H1 (cell line): ENCODE results near the gene HSPA12A. TPM values are rescaled to one million over a fixed set of nuclear protein-coding genes. Genes with fewer than 3 reads are reported as not detected.

Source experiments
- CTCF ChIA-PET: fragments of 300-600 bp; sonication (Branson Sonifier 250); formaldehyde crosslinking; loops from one replicate; lab custom pipeline; 2021; ENCODE audit not compliant: partially characterized antibody; lab: Charles Lee
- POLR2A ChIA-PET: fragments of 300-600 bp; sonication (Branson Sonifier 250); formaldehyde crosslinking; loops from one replicate; lab custom pipeline; 2021; ENCODE audit warnings: inconsistent platforms; ENCODE audit not compliant: partially characterized antibody; lab: Charles Lee
- DNase-seq, 2 experiments: peaks; one replicate each; pipeline versions ENCODE4 v3.0.0 to v3.0.0-alpha.2; 2010 to 2022; ENCODE audit warnings: low spot score in 2 of 2, low read depth in 1 of 2, mixed read lengths in 1 of 2
- FAIRE-seq: peaks from 2 replicates; lab custom pipeline; 2011; peaks lifted over from hg19 to GRCh38; lab: Jason Lieb, UNC
- H2AFZ ChIP-seq: 2 replicates; pipeline ENCODE4 v1.8.1; 2012; ENCODE audit warnings: low read length, inconsistent platforms
- H2AK5ac ChIP-seq: 2 replicates; pipeline ENCODE4 v1.6.1; 2013; ENCODE audit warnings: low read depth, low read length
- H2BK120ac ChIP-seq: replicated peaks from 2 replicates; pipeline ENCODE3; 2013; ENCODE audit warnings: low read depth, low read length, inconsistent platforms
- H2BK12ac ChIP-seq: 2 replicates; pipeline ENCODE4 v1.6.1; 2013; ENCODE audit warnings: low read depth, low read length
- H2BK15ac ChIP-seq: 2 replicates; pipeline ENCODE4 v1.6.1; 2013; ENCODE audit warnings: low read length
- H2BK20ac ChIP-seq: 2 replicates; pipeline ENCODE4 v1.6.1; 2013; ENCODE audit warnings: low read length
- H2BK5ac ChIP-seq: 2 replicates; pipeline ENCODE4 v1.6.1; 2013; ENCODE audit warnings: low read depth, low read length
- H3K14ac ChIP-seq: 2 replicates; pipeline ENCODE4 v1.6.1; 2013; ENCODE audit warnings: inconsistent platforms; ENCODE audit not compliant: insufficient read length
- H3K18ac ChIP-seq: 2 replicates; pipeline ENCODE4 v1.6.1; 2013; ENCODE audit warnings: low read length; ENCODE audit errors: extremely low read depth
- H3K23ac ChIP-seq: 2 replicates; pipeline ENCODE4 v1.6.1; 2013; ENCODE audit warnings: inconsistent platforms; ENCODE audit not compliant: insufficient read length
- H3K23me2 ChIP-seq: 2 replicates; pipeline ENCODE4 v1.6.1; 2013; ENCODE audit warnings: low read depth, low read length
- H3K27ac ChIP-seq: 2 replicates; pipeline ENCODE4 v1.6.1; 2011; ENCODE audit warnings: low read depth, low read length, inconsistent platforms
- H3K27me3 ChIP-seq, 4 experiments: replicated peaks in 1 of 4; 1 replicate in 1 of 4; 2 replicates in 3 of 4; pipeline versions ENCODE4 v1.6.1 to v1.8.1; 2011 to 2013; ENCODE audit warnings: low read length in 3 of 4, mild to moderate bottlenecking in 3 of 4, inconsistent platforms in 2 of 4, mixed read lengths in 2 of 4, moderate library complexity in 1 of 4; ENCODE audit not compliant: control insufficient read depth in 3 of 4, insufficient read depth in 3 of 4; ENCODE audit errors: extremely low read depth in 1 of 4
- H3K36me3 ChIP-seq, 4 experiments: 2 replicates each; pipeline versions ENCODE4 v1.6.1 to v1.8.1; 2011 to 2013; ENCODE audit warnings: mild to moderate bottlenecking in 4 of 4, low read length in 3 of 4, moderate library complexity in 2 of 4, control low read depth in 1 of 4, inconsistent platforms in 1 of 4; ENCODE audit not compliant: insufficient read depth in 4 of 4, control insufficient read depth in 2 of 4
- H3K4ac ChIP-seq: replicated peaks from 2 replicates; pipeline ENCODE3; 2013; ENCODE audit warnings: low read length, low read depth, mixed read lengths, inconsistent platforms; ENCODE audit not compliant: insufficient read length
- H3K4me1 ChIP-seq, 4 experiments: replicated peaks in 1 of 4; 1 replicate in 1 of 4; 2 replicates in 3 of 4; pipeline versions ENCODE4 v1.6.1 to v1.8.1; 2011 to 2013; ENCODE audit warnings: low read length in 3 of 4, inconsistent platforms in 2 of 4, mixed read lengths in 1 of 4; ENCODE audit not compliant: insufficient read depth in 4 of 4, control insufficient read depth in 3 of 4
- H3K4me2 ChIP-seq, 2 experiments: 2 replicates each; pipeline versions ENCODE4 v1.6.1 to v1.8.1; 2011 to 2013; ENCODE audit warnings: low read depth in 2 of 2, low read length in 2 of 2, control low read depth in 1 of 2, inconsistent platforms in 1 of 2, mild to moderate bottlenecking in 1 of 2; ENCODE audit not compliant: insufficient read depth in 1 of 2
- H3K4me3 ChIP-seq, 4 experiments: fragments of 200-600, 300-600 bp in 1 of 4; sonication (generic), shearing (Covaris generic), sonication (Bioruptor Twin) in 1 of 4; 2 replicates each; pipeline versions ENCODE4 v1.5.1 to v1.8.1; 2011 to 2016; ENCODE audit warnings: low read length in 4 of 4, low read depth in 3 of 4, control low read depth in 2 of 4, inconsistent platforms in 2 of 4, mild to moderate bottlenecking in 2 of 4, mixed read lengths in 1 of 4, moderate library complexity in 1 of 4; ENCODE audit not compliant: insufficient read depth in 2 of 4; ENCODE audit errors: extremely low read depth in 1 of 4
- H3K56ac ChIP-seq: replicated peaks from 2 replicates; pipeline ENCODE3; 2013; ENCODE audit warnings: low read depth, mild to moderate bottlenecking, mixed read lengths, low read length, inconsistent platforms; ENCODE audit not compliant: insufficient read length
- H3K79me1 ChIP-seq: 2 replicates; pipeline ENCODE4 v1.6.1; 2013; ENCODE audit warnings: low read depth, low read length, control low read depth
- H3K79me2 ChIP-seq, 2 experiments: 2 replicates each; pipeline versions ENCODE4 v1.6.1 to v1.8.1; 2012 to 2013; ENCODE audit warnings: low read length in 2 of 2, mild to moderate bottlenecking in 2 of 2, inconsistent platforms in 1 of 2; ENCODE audit not compliant: insufficient read depth in 2 of 2, control insufficient read depth in 1 of 2
- H3K9ac ChIP-seq, 4 experiments: replicated peaks in 1 of 4; 1 replicate in 1 of 4; 2 replicates in 3 of 4; pipeline versions ENCODE4 v1.6.1 to v1.8.1; 2011 to 2013; ENCODE audit warnings: low read depth in 3 of 4, low read length in 3 of 4, control low read depth in 2 of 4, mild to moderate bottlenecking in 2 of 4, moderate library complexity in 2 of 4, inconsistent platforms in 1 of 4; ENCODE audit errors: extremely low read depth in 1 of 4
- H3K9me3 ChIP-seq, 2 experiments: 2 replicates each; pipeline versions ENCODE4 v1.6.1 to v1.8.1; 2012 to 2013; ENCODE audit warnings: mild to moderate bottlenecking in 2 of 2, moderate library complexity in 2 of 2, control low read depth in 1 of 2, inconsistent platforms in 1 of 2, low read depth in 1 of 2, low read length in 1 of 2, mixed read lengths in 1 of 2; ENCODE audit not compliant: insufficient read depth in 2 of 2
- H4K20me1 ChIP-seq, 2 experiments: replicated peaks in 1 of 2; 2 replicates each; pipeline versions ENCODE3 to v1.8.1; 2011 to 2013; ENCODE audit warnings: inconsistent platforms in 2 of 2, low read length in 2 of 2, mild to moderate bottlenecking in 1 of 2; ENCODE audit not compliant: insufficient read depth in 2 of 2, control insufficient read depth in 1 of 2
- H4K5ac ChIP-seq: 2 replicates; pipeline ENCODE4 v1.6.1; 2013; ENCODE audit warnings: low read length, low read depth, mixed read lengths, inconsistent platforms; ENCODE audit not compliant: insufficient read length
- H4K8ac ChIP-seq: 2 replicates; pipeline ENCODE4 v1.8.0; 2013; ENCODE audit warnings: mild to moderate bottlenecking, moderate library complexity, low read length, inconsistent platforms; ENCODE audit not compliant: insufficient read depth; ENCODE audit errors: extremely low read depth
- H4K91ac ChIP-seq: replicated peaks from 2 replicates; pipeline ENCODE3; 2013; ENCODE audit warnings: low read length, mixed read lengths, inconsistent platforms; ENCODE audit not compliant: insufficient read length
- ASH2L ChIP-seq: fragments of 200-600, 300-600 bp; sonication (generic); IDR thresholded peaks from one replicate; pipeline ENCODE4 v1.7.1; 2017; ENCODE audit warnings: low read length
- BACH1 ChIP-seq: IDR thresholded peaks from 2 replicates; pipeline ENCODE4 v1.6.1; 2012; ENCODE audit warnings: low read length, improper control_type of control experiment
- BCL11A ChIP-seq, 2 experiments: IDR thresholded peaks; one replicate each; pipeline ENCODE4 v1.6.1; 2011; ENCODE audit warnings: low read depth in 2 of 2, low read length in 2 of 2, mild to moderate bottlenecking in 2 of 2
- CEBPB ChIP-seq: IDR thresholded peaks from 2 replicates; pipeline ENCODE4 v1.6.1; 2012; ENCODE audit warnings: low read depth, low read length
- E2F6 ChIP-seq: IDR thresholded peaks from 2 replicates; pipeline ENCODE4 v1.6.1; 2012; ENCODE audit warnings: inconsistent platforms
- EGR1 ChIP-seq: IDR thresholded peaks from 2 replicates; pipeline ENCODE4 v1.6.1; 2011; ENCODE audit warnings: low read depth, low read length, borderline replicate concordance
- HDAC6 ChIP-seq: IDR thresholded peaks from one replicate; pipeline ENCODE4 v1.7.1; 2012; ENCODE audit warnings: low read depth, mild to moderate bottlenecking, inconsistent platforms, low read length, moderate library complexity
- KDM1A ChIP-seq: fragments of 200-600, 300-600 bp; sonication (generic); IDR thresholded peaks from 2 replicates; pipeline ENCODE4 v1.7.1; 2016; ENCODE audit warnings: mild to moderate bottlenecking, low read length, borderline replicate concordance
- MAFK ChIP-seq: IDR thresholded peaks from 2 replicates; pipeline ENCODE4 v1.6.1; 2012; ENCODE audit warnings: low read depth, mild to moderate bottlenecking, improper control_type of control experiment, low read length
- NANOG ChIP-seq: IDR thresholded peaks from 2 replicates; pipeline ENCODE4 v1.6.1; 2011; ENCODE audit warnings: low read length, low read depth, mild to moderate bottlenecking, inconsistent platforms; ENCODE audit not compliant: insufficient read depth, poor library complexity, severe bottlenecking
- PHF8 ChIP-seq: fragments of 200-600 bp; sonication (generic); conservative IDR thresholded peaks from 2 replicates; pipeline ENCODE4 v1.7.1; 2012; ENCODE audit warnings: low read depth, mild to moderate bottlenecking, inconsistent platforms, low read length, moderate library complexity
- TAF1 ChIP-seq: IDR thresholded peaks from 2 replicates; pipeline ENCODE4 v1.6.1; 2011; ENCODE audit warnings: mild to moderate bottlenecking, low read depth, low read length
- WGBS, 2 experiments: shearing (Covaris generic) in 1 of 2; methylation state at CpG; one replicate each; pipeline versions ENCODE4 v1.1.6 to v1.1.7; 2013 to 2015; ENCODE audit warnings: low lambda C conversion rate in 2 of 2, mixed read lengths in 2 of 2, inconsistent platforms in 1 of 2, low coverage in 1 of 2, missing lambda C conversion rate in 1 of 2; ENCODE audit not compliant: insufficient replicate concordance in 2 of 2, insufficient coverage in 1 of 2, insufficient read length in 1 of 2; ENCODE audit errors: extremely low coverage in 1 of 2, missing lambda C conversion rate in 1 of 2; 5-methylcytosine and 5-hydroxymethylcytosine counted together
- polyA plus RNA-seq, 7 experiments: library from polyadenylated mRNA; depleted of rRNA in 3 of 7; stranded (reverse) in 5 of 7; unstranded in 2 of 7; fragments of >200 nt in 5 of 7; fragments of 200-250 nt in 2 of 7; gene quantifications; 1 replicate in 5 of 7; 2 replicates in 1 of 7; 4 replicates in 1 of 7; pipeline versions ENCODE4 v1.2.1 to v1.2.3, GENCODE V29; 2011 to 2013; ENCODE audit warnings: missing spikeins in 2 of 7, mixed read lengths in 2 of 7
- total RNA-seq: library from RNA; stranded (reverse); fragmentation: NEBNext Ultra II Directional; extraction: Animal tissue kit (Norgen Biotek cat#: 25700); gene quantifications from 2 replicates; pipeline ENCODE4 v1.2.1, GENCODE V29; 2021

HSPA12A gene
- total and polyA plus RNA-seq, 2 of the 8 experiments (the other 6 are each of a cell fraction or from before 2014, with no cell fraction given): 3.1 to 6.9 TPM

GRCh38 chr10:116673866-116674265 is 68.5 kb downstream of the HSPA12A start:
- 92% methylated on average over 2 of the region's 2 CpGs; no CpG with 5 or more reads in 1 of the 2 experiments for WGBS, 2 experiments
- no peak overlapping the region for H3K18ac ChIP-seq
- H4K8ac ChIP-seq: no peak overlapping the region
- H3K4ac ChIP-seq: no peak overlapping the region
- no peak overlapping the region for H3K4me2 ChIP-seq
- no peak overlapping the region for H2BK120ac ChIP-seq
- 0 out of 4 replicates have a peak, but pooled peaks cover 0 to 4% of the 10 kb centered on the region in 2 experiments for H3K79me2 ChIP-seq
- no peak overlapping the region for H2AFZ ChIP-seq
- no peaks in the 10 kb centered on the region for H3K36me3 ChIP-seq
- H3K79me1 ChIP-seq: no peaks in the 10 kb centered on the region
- H4K91ac ChIP-seq: no peak overlapping the region
- H2BK15ac ChIP-seq: no peak overlapping the region
- peaks cover 0 to 14% (median 11%) of the 10 kb centered on the region in 4 experiments; a peak in 6 of 7 replicates for H3K4me1 ChIP-seq
- no peak overlapping the region for H2BK20ac ChIP-seq
- ChIA-PET POLR2A (no interaction called here), CTCF (interaction anchor here (1.3 to 2.8 kb wide), 3 partner anchors 45 to 123 kb away, joined by 4 to 13 read pairs (median 6); no protein-coding TSS in a partner anchor)
- H3K4me3 ChIP-seq: no peak overlapping the region
- H3K27me3 ChIP-seq: no peaks in the 10 kb centered on the region
- H4K5ac ChIP-seq: no peak overlapping the region
- H3K23ac ChIP-seq: no peak overlapping the region
- no peaks in the 10 kb centered on the region for H4K20me1 ChIP-seq
- no peak overlapping the region for H3K14ac ChIP-seq
- FAIRE-seq: no peak
- no peak for TF ChIP-seq HDAC6
- TF ChIP-seq E2F6: no peak
- TF ChIP-seq BACH1: no peak
- TF ChIP-seq TAF1: no peak
- no peak for TF ChIP-seq MAFK
- TF ChIP-seq BCL11A (IDR thresholded peaks at IDR 0.05; ENCODE audit: low read depth in 2 of 2, low read length in 2 of 2): no peak
- TF ChIP-seq EGR1: no peak
- TF ChIP-seq KDM1A: no peak
- TF ChIP-seq PHF8: no peak
- no peak for TF ChIP-seq CEBPB
- no peak for TF ChIP-seq ASH2L
- no peak for TF ChIP-seq NANOG
- H2AK5ac ChIP-seq: no peak overlapping the region
- H3K9me3 ChIP-seq: no peaks in the 10 kb centered on the region
- H3K27ac ChIP-seq: no peak overlapping the region
- DNase-seq: no peak
- H3K23me2 ChIP-seq: no peaks in the 10 kb centered on the region; the same call in none of the 2 replicates
- H3K56ac ChIP-seq: no peak overlapping the region
- H2BK12ac ChIP-seq: no peak overlapping the region
- H2BK5ac ChIP-seq: no peak overlapping the region
- H3K9ac ChIP-seq: no peak overlapping the region
